Fibroblast of mammary gland (primary cell): ENCODE data around the gene CNIH4.

ENCODE experiments used
- DNase-seq: peaks from one replicate; pipeline ENCODE4 v3.0.0-alpha.2; 2010; ENCODE audit warnings: low read depth
- H3K4me3 ChIP-seq: 2 replicates; pipeline ENCODE4 v1.5.1; 2011; ENCODE audit warnings: low read depth, mild to moderate bottlenecking, low read length, moderate library complexity; ENCODE audit not compliant: control insufficient read depth
- CTCF ChIP-seq: conservative IDR thresholded peaks from 2 replicates; pipeline ENCODE4 v1.5.1; 2011; ENCODE audit warnings: low read depth, low read length, inconsistent platforms; ENCODE audit not compliant: control insufficient read depth, insufficient read depth

CNIH4 gene

GRCh38 chr1:224402472-224403036, 45.9 kb downstream of the CNIH4 start:
- no peak for TF ChIP-seq CTCF
- no peak for DNase-seq

GRCh38 chr1:224404916-224405603, 48.4 kb downstream of the CNIH4 start:
- no peak overlapping the region for H3K4me3 ChIP-seq
- no peak for DNase-seq
- no peak for TF ChIP-seq CTCF

More at GRCh38 chr1:224402472-224403036, 45.9 kb downstream of the CNIH4 start:
- no peak overlapping the region for H3K4me3 ChIP-seq

- no peak for DNase-seq
- H3K4me3 ChIP-seq = no peak overlapping the region
- TF ChIP-seq CTCF = no peak
Measured at GRCh38 chr1:224405604-224405970, 48.9 kb downstream of the CNIH4 start.

- no peak overlapping the region for H3K4me3 ChIP-seq
- DNase-seq = peak; percentile 14
- no peak for TF ChIP-seq CTCF
Measured at GRCh38 chr1:224406216-224406615, 49.5 kb downstream of the CNIH4 start.

- peak; percentile 9 for DNase-seq
- H3K4me3 ChIP-seq = no peak overlapping the region
- no peak for TF ChIP-seq CTCF
Measured at GRCh38 chr1:224407571-224408293, 51.1 kb downstream of the CNIH4 start.

GRCh38 chr1:224408294-224408590, 51.6 kb downstream of the CNIH4 start:
- H3K4me3 ChIP-seq = no peak overlapping the region
- TF ChIP-seq CTCF = no peak
- DNase-seq = no peak
